Nephron progenitor cell (in vitro differentiated cells): ENCODE data around the gene GP1BB.

Source experiments
- DNase-seq: peaks from one replicate; pipeline ENCODE4 v3.0.0; 2021
- H3K27ac Mint-ChIP-seq: 2 replicates; pipeline ENCODE4 v1.8.0; 2021; ENCODE audit warnings: mild to moderate bottlenecking, moderate library complexity, mixed read lengths
- H3K27me3 Mint-ChIP-seq: 2 replicates; pipeline ENCODE4 v1.8.0; 2021; ENCODE audit warnings: mild to moderate bottlenecking, low read depth, mixed read lengths; ENCODE audit not compliant: poor library complexity
- H3K36me3 Mint-ChIP-seq: 2 replicates; pipeline ENCODE4 v1.8.0; 2021; ENCODE audit warnings: low read depth, mixed read lengths
- H3K4me1 Mint-ChIP-seq: 2 replicates; pipeline ENCODE4 v1.8.0; 2021; ENCODE audit warnings: mixed read lengths
- H3K4me3 Mint-ChIP-seq: 2 replicates; pipeline ENCODE4 v1.8.0; 2021; ENCODE audit warnings: mild to moderate bottlenecking, moderate library complexity, mixed read lengths
- H3K9me3 Mint-ChIP-seq: 2 replicates; pipeline ENCODE4 v1.8.0; 2021; ENCODE audit warnings: mild to moderate bottlenecking, moderate library complexity, mixed read lengths
- CTCF ChIP-seq: fragments of 200-600 bp; sonication (generic); IDR thresholded peaks from 2 replicates; pipeline ENCODE4 v1.5.0; 2021; ENCODE audit warnings: antibody characterized with exemption

The GP1BB gene

DNA sequence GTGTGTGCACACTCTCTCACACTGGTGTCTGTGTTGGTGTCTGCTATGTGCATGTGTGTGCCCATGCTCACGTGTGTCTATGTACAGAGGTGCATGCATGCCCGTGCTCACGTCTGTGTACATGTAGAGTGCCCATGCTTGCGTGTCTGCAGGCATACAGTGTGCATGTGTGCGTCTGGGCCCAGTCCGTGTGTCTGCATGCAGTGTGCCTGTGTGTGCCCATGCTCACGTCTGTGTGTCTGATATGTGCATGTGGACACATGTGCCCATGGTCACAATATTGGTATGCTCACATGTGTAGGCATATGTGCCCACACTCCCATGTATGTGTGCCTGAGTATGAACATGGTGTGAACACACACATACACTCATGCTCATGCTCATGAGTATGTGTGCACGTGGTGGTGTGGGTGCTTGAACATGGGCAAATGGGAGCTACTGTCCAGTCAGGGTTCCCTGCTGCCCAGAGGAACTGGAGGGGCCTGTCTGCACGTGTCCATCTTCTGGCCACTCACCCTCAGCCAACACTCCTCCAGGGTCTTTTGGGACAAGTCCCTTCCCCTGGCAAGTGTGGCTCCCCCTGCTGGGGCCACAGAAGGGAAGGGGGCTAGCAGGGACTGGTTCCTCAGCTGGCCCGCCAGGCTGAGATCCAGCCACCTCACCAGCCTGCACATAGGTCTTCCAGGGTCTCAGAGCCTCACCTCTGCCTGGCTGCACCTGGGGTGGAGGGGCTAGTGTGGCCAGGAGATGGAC, 29.9 kb downstream of the GP1BB start:
- H3K9me3 Mint-ChIP-seq: no peaks in the 10 kb centered on the region
- DNase-seq: no peak
- H3K36me3 Mint-ChIP-seq: no peaks in the 10 kb centered on the region
- TF ChIP-seq CTCF: peak; percentile 10
- no peak overlapping the region for H3K27ac Mint-ChIP-seq
- peaks cover 83% of the 10 kb centered on the region for H3K27me3 Mint-ChIP-seq
- H3K4me3 Mint-ChIP-seq: no peak overlapping the region
- peaks cover 52% of the 10 kb centered on the region for H3K4me1 Mint-ChIP-seq

DNA sequence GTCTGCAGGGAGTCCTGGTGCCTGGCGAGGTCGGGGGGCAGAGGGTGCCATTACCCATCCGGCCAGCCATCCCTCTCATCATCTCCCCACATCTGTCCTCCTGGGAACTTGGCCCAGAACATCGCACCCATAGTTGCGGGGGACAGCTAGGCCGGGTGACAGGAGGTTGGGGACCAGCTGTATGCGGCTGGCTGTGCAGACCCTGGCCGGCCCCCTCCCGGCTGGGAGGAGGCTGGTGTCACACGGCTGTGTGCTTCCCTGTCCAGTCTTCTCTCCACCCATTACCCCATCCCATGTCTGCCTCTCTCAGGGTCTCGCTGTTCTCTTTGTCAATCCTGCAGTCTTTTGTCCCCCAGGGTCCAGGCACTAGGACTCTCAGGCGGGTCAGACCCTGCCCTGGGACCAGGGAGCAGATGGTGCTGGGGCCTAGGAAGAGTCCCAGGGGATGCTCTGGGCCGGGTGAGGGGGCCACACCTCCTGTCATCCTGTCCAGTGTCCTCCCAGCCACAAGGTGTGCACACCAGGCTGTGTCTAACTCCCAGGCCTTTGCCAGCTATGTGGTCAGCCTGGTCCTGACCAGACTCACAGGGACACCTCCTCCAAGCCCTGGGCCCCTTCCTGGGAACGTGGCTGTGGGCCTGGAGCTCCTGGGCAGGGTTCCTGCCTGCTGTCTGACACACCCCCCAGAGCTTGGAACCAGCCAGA, 30.8 kb downstream of the GP1BB start:
- TF ChIP-seq CTCF: no peak
- Mint-ChIP-seq H3K27me3 (peaks cover 83% of the 10 kb centered on the region), H3K4me3 (no peak overlapping the region), H3K4me1 (peaks cover 43% of the 10 kb centered on the region), H3K36me3 (no peaks in the 10 kb centered on the region), H3K27ac (no peak overlapping the region), H3K9me3 (no peaks in the 10 kb centered on the region)
- DNase-seq: no peak

- Mint-ChIP-seq H3K27me3 (peaks cover 86% of the 10 kb centered on the region), H3K4me3 (no peak overlapping the region)
- TF ChIP-seq CTCF: no peak
These were observed 31.4 kb downstream of the GP1BB start for GRCh38 chr22:19754701-19755144.

GRCh38 chr22:19755145-19755710, 31.9 kb downstream of the GP1BB start:
- H3K27me3 Mint-ChIP-seq: peaks cover 91% of the 10 kb centered on the region
- DNase-seq: peak; percentile 50
- TF ChIP-seq CTCF: no peak
- H3K4me1 Mint-ChIP-seq: peaks cover 48% of the 10 kb centered on the region
- H3K9me3 Mint-ChIP-seq: peaks cover 6% of the 10 kb centered on the region
- no peaks in the 10 kb centered on the region for H3K36me3 Mint-ChIP-seq
- no peak overlapping the region for H3K4me3 Mint-ChIP-seq
- H3K27ac Mint-ChIP-seq: no peak overlapping the region

More at GRCh38 chr22:19754701-19755144, 31.4 kb downstream of the GP1BB start:
- Mint-ChIP-seq H3K4me1 (peaks cover 43% of the 10 kb centered on the region), H3K9me3 (peaks cover under 1% of the 10 kb centered on the region), H3K27ac (no peak overlapping the region), H3K36me3 (no peaks in the 10 kb centered on the region)
- DNase-seq: no peak

- Mint-ChIP-seq H3K27ac (no peak overlapping the region), H3K36me3 (no peaks in the 10 kb centered on the region), H3K4me1 (peaks cover 49% of the 10 kb centered on the region), H3K4me3 (peak overlapping the region; percentile 23), H3K9me3 (peaks cover 7% of the 10 kb centered on the region), H3K27me3 (peaks cover 93% of the 10 kb centered on the region)
- no peak for TF ChIP-seq CTCF
- DNase-seq: no peak
These were observed 32.5 kb downstream of the GP1BB start for GRCh38 chr22:19755722-19756287.
